Fibroblast of skin of back (primary cell): ENCODE measurements around the gene SECTM1.
"Not testable (repeated sequence)": the region's sequence is repeated elsewhere in the genome, so short reads cannot be mapped to it uniquely, and the experiment has no call there.

Source experiments
- DNase-seq: peaks from one replicate; pipeline ENCODE4 v3.0.0-alpha.2; 2013

The SECTM1 gene

GRCh38 chr17:82369211-82369610, 35.6 kb upstream of the SECTM1 start:
- DNase-seq, result no peak

- DNase-seq, result no peak
These were observed 34.4 kb upstream of the SECTM1 start for GRCh38 chr17:82367724-82368524.

GRCh38 chr17:82366749-82367148, 33.2 kb upstream of the SECTM1 start:
- DNase-seq, result no peak

- DNase-seq, result no peak
These were observed 32.2 kb upstream of the SECTM1 start for GRCh38 chr17:82365606-82366295.

- DNase-seq, result no peak
These were observed 28.5 kb upstream of the SECTM1 start for GRCh38 chr17:82361885-82362633.

- DNase-seq, result not testable (repeated sequence)
These were observed 26.0 kb upstream of the SECTM1 start for GRCh38 chr17:82359451-82360074.

- peak; percentile 26 for DNase-seq
These were observed 25.1 kb upstream of the SECTM1 start, which contains the start of gene TEX19 for GRCh38 chr17:82358465-82359350. Gene TEX19, plus strand, starts transcription at chr17:82359247. Its CDS starts 2,904 bp downstream, at chr17:82362151.

GRCh38 chr17:82357394-82357793, 23.8 kb upstream of the SECTM1 start:
- no peak for DNase-seq

- DNase-seq, result no peak
These were observed 23.3 kb upstream of the SECTM1 start for GRCh38 chr17:82356845-82357355.

- no peak for DNase-seq
These were observed 22.3 kb upstream of the SECTM1 start for GRCh38 chr17:82355770-82356427.

- no peak for DNase-seq
These were observed 21.3 kb upstream of the SECTM1 start for GRCh38 chr17:82354804-82355308.

- no peak for DNase-seq
These were observed 19.9 kb upstream of the SECTM1 start for GRCh38 chr17:82353484-82353883.

GRCh38 chr17:82351713-82352488, 18.3 kb upstream of the SECTM1 start:
- DNase-seq, result peak; percentile 74

GRCh38 chr17:82351254-82351712, 17.7 kb upstream of the SECTM1 start:
- DNase-seq, result no peak

- DNase-seq, result no peak
These were observed 16.8 kb upstream of the SECTM1 start for GRCh38 chr17:82350182-82351030.

- DNase-seq, result no peak
These were observed 15.7 kb upstream of the SECTM1 start for GRCh38 chr17:82349287-82349701.

GRCh38 chr17:82348866-82349265, 15.3 kb upstream of the SECTM1 start:
- no peak for DNase-seq

- DNase-seq, result no peak
These were observed 14.9 kb upstream of the SECTM1 start for GRCh38 chr17:82348434-82348833.

- not testable (repeated sequence) for DNase-seq
These were observed 14.4 kb upstream of the SECTM1 start for GRCh38 chr17:82347994-82348393.
